ENCODE results near the gene PRELID1.

DNA sequence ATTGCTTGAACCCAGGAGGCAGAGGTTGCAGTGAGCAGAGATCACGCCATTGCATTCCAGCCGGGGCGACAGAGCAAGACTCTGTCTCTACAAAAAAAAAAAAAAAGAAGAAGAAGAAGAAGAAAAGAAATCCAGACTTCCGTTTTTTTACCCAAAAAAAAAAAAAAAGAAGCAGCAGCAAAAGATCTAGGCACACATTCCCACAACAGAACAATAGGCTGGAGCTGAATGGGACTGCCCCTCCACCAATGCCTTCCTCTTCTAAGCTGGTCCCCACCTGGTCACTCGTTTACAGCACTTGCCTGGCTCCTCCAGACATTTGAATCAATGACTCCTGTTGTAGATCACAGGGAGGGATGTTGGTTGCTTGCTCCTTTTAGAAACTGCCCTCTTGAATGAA lies 49.5 kb downstream of the PRELID1 start:
- no peak for TF ChIP-seq ZFX (IDR thresholded peaks at IDR 0.05; ENCODE audit: borderline replicate concordance)
- TF ChIP-seq, protein P1, sequence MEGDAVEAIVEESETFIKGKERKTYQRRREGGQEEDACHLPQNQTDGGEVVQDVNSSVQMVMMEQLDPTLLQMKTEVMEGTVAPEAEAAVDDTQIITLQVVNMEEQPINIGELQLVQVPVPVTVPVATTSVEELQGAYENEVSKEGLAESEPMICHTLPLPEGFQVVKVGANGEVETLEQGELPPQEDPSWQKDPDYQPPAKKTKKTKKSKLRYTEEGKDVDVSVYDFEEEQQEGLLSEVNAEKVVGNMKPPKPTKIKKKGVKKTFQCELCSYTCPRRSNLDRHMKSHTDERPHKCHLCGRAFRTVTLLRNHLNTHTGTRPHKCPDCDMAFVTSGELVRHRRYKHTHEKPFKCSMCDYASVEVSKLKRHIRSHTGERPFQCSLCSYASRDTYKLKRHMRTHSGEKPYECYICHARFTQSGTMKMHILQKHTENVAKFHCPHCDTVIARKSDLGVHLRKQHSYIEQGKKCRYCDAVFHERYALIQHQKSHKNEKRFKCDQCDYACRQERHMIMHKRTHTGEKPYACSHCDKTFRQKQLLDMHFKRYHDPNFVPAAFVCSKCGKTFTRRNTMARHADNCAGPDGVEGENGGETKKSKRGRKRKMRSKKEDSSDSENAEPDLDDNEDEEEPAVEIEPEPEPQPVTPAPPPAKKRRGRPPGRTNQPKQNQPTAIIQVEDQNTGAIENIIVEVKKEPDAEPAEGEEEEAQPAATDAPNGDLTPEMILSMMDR (IDR thresholded peaks at IDR 0.05), result no peak

Data from 22Rv1 (cell line).